Measurements from ENCODE around the gene ANKRD6. TPM values are rescaled to one million over a fixed set of nuclear protein-coding genes. Genes with fewer than 3 reads are reported as not detected.
A peak's percentile ranks its signal among the peaks of the same experiment; 100 is the strongest.

ANKRD6 gene
- total and polyA plus RNA-seq, 9 donors, result 5.9 to 12.2 (median 7.7) TPM

- Histone ChIP-seq H3K36me3 (ENCODE audit: control insufficient read depth, insufficient read depth, low read length) (no peaks in the 10 kb centered on the region), H3K27ac (ENCODE audit: low read length) (no peak overlapping the region), H3K9me3 (replicated peaks; ENCODE audit: control insufficient read depth, low read depth, low read length) (no peaks in the 10 kb centered on the region), H3K27me3 (ENCODE audit: control insufficient read depth, insufficient read depth, low read length) (no peaks in the 10 kb centered on the region), H3K4me3 (ENCODE audit: low read length) (no peak overlapping the region), H3K4me1 (ENCODE audit: control insufficient read depth, insufficient read depth, low read length) (no peaks in the 10 kb centered on the region)
- no CpG with 5 or more reads among the region's 4 CpGs for WGBS (ENCODE audit: insufficient coverage)
- DNase-seq, result peak; percentile 22
Observed at GRCh38 chr6:89525786-89526562, 93.0 kb downstream of the ANKRD6 start.

GRCh38 chr6:89526563-89526869 lies 93.6 kb downstream of the ANKRD6 start:
- H3K4me1 ChIP-seq (ENCODE audit: control insufficient read depth, insufficient read depth, low read length), result no peaks in the 10 kb centered on the region
- no peaks in the 10 kb centered on the region for H3K27me3 ChIP-seq (ENCODE audit: control insufficient read depth, insufficient read depth, low read length)
- no peaks in the 10 kb centered on the region for H3K36me3 ChIP-seq (ENCODE audit: control insufficient read depth, insufficient read depth, low read length)
- H3K4me3 ChIP-seq (ENCODE audit: low read length), result no peak overlapping the region
- no peak for DNase-seq
- H3K27ac ChIP-seq (ENCODE audit: low read length), result no peak overlapping the region
- 100% methylated on average over 2 of the region's 2 CpGs for WGBS (ENCODE audit: insufficient coverage)
- H3K9me3 ChIP-seq (replicated peaks; ENCODE audit: control insufficient read depth, low read depth, low read length), result no peaks in the 10 kb centered on the region

- Histone ChIP-seq H3K27ac (ENCODE audit: low read length) (no peak overlapping the region), H3K36me3 (ENCODE audit: control insufficient read depth, insufficient read depth, low read length) (no peaks in the 10 kb centered on the region), H3K4me1 (ENCODE audit: control insufficient read depth, insufficient read depth, low read length) (no peaks in the 10 kb centered on the region), H3K27me3 (ENCODE audit: control insufficient read depth, insufficient read depth, low read length) (no peaks in the 10 kb centered on the region), H3K4me3 (ENCODE audit: low read length) (no peak overlapping the region), H3K9me3 (replicated peaks; ENCODE audit: control insufficient read depth, low read depth, low read length) (no peaks in the 10 kb centered on the region)
- no peak for DNase-seq
- no CpG with 5 or more reads among the region's 2 CpGs for WGBS (ENCODE audit: insufficient coverage)
Observed at GRCh38 chr6:89527634-89528033, 94.7 kb downstream of the ANKRD6 start.

DNA sequence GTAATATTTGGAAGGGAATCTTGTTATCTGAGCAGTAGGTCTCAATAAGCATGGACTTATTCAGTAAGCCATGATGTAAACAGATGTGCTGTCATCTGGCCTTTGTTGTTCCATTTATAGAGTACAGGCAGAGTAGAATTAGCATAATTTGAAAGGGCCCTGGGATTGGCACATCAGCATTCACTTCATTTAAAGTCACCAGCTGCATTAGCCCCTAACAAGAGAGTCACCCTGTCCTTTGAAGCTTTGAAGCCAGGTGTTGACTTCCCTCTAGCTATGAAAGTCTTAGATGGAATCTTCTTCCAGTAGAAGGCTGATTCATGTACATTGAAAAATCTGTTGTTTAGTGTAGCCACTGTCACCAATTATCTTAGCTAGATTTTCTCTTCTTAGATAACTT lies 95.9 kb downstream of the ANKRD6 start:
- no peak overlapping the region for H3K4me3 ChIP-seq (ENCODE audit: low read length)
- DNase-seq, result no peak
- H3K27me3 ChIP-seq (ENCODE audit: control insufficient read depth, insufficient read depth, low read length), result no peaks in the 10 kb centered on the region
- no peaks in the 10 kb centered on the region for H3K4me1 ChIP-seq (ENCODE audit: control insufficient read depth, insufficient read depth, low read length)
- H3K9me3 ChIP-seq (replicated peaks; ENCODE audit: control insufficient read depth, low read depth, low read length), result no peaks in the 10 kb centered on the region
- no peaks in the 10 kb centered on the region for H3K36me3 ChIP-seq (ENCODE audit: control insufficient read depth, insufficient read depth, low read length)
- no peak overlapping the region for H3K27ac ChIP-seq (ENCODE audit: low read length)

GRCh38 chr6:89530982-89531381 lies 98.0 kb downstream of the ANKRD6 start:
- peak; percentile 22 for DNase-seq
- H3K4me3 ChIP-seq (ENCODE audit: low read length), result no peak overlapping the region
- no peaks in the 10 kb centered on the region for H3K27me3 ChIP-seq (ENCODE audit: control insufficient read depth, insufficient read depth, low read length)
- 31% methylated on average over 9 of the region's 11 CpGs for WGBS (ENCODE audit: insufficient coverage)
- no peaks in the 10 kb centered on the region for H3K4me1 ChIP-seq (ENCODE audit: control insufficient read depth, insufficient read depth, low read length)
- no peaks in the 10 kb centered on the region for H3K36me3 ChIP-seq (ENCODE audit: control insufficient read depth, insufficient read depth, low read length)
- H3K9me3 ChIP-seq (replicated peaks; ENCODE audit: control insufficient read depth, low read depth, low read length), result no peaks in the 10 kb centered on the region
- no peak overlapping the region for H3K27ac ChIP-seq (ENCODE audit: low read length)

DNA sequence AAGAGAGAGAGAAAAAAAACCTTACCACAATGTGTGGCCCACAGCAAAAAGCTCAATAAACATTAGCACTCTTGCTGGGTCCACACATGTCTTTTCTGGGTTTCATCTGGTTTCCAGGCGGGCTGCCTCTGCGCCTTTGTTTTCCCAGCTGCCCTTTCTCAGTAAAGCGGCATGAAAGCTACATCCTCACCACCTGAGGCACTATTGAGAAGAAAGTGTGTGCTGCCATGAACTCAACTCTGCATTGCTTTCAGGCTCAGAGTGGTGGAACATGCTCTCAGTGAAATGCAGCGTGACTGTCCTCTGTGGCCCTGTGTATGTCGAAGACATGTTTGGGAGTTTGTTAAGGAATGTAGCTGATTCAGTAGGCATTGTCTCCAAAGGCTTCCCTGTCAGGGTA lies 103.3 kb downstream of the ANKRD6 start:
- Histone ChIP-seq H3K4me1 (ENCODE audit: control insufficient read depth, insufficient read depth, low read length) (no peaks in the 10 kb centered on the region), H3K9me3 (replicated peaks; ENCODE audit: control insufficient read depth, low read depth, low read length) (no peaks in the 10 kb centered on the region), H3K4me3 (ENCODE audit: low read length) (no peak overlapping the region), H3K27ac (ENCODE audit: low read length) (no peak overlapping the region), H3K36me3 (ENCODE audit: control insufficient read depth, insufficient read depth, low read length) (no peaks in the 10 kb centered on the region), H3K27me3 (ENCODE audit: control insufficient read depth, insufficient read depth, low read length) (no peaks in the 10 kb centered on the region)
- peak; percentile 10 for DNase-seq
- WGBS (ENCODE audit: insufficient coverage), result 61% methylated on average over 4 of the region's 5 CpGs

GRCh38 chr6:89539779-89540178 lies 106.8 kb downstream of the ANKRD6 start:
- no peaks in the 10 kb centered on the region for H3K9me3 ChIP-seq (replicated peaks; ENCODE audit: control insufficient read depth, low read depth, low read length)
- H3K36me3 ChIP-seq (ENCODE audit: control insufficient read depth, insufficient read depth, low read length), result no peaks in the 10 kb centered on the region
- no peak overlapping the region for H3K27ac ChIP-seq (ENCODE audit: low read length)
- no peak for DNase-seq
- no CpG with 5 or more reads among the region's 2 CpGs for WGBS (ENCODE audit: insufficient coverage)
- H3K27me3 ChIP-seq (ENCODE audit: control insufficient read depth, insufficient read depth, low read length), result no peaks in the 10 kb centered on the region
- H3K4me1 ChIP-seq (ENCODE audit: control insufficient read depth, insufficient read depth, low read length), result no peaks in the 10 kb centered on the region
- H3K4me3 ChIP-seq (ENCODE audit: low read length), result no peak overlapping the region

DNA sequence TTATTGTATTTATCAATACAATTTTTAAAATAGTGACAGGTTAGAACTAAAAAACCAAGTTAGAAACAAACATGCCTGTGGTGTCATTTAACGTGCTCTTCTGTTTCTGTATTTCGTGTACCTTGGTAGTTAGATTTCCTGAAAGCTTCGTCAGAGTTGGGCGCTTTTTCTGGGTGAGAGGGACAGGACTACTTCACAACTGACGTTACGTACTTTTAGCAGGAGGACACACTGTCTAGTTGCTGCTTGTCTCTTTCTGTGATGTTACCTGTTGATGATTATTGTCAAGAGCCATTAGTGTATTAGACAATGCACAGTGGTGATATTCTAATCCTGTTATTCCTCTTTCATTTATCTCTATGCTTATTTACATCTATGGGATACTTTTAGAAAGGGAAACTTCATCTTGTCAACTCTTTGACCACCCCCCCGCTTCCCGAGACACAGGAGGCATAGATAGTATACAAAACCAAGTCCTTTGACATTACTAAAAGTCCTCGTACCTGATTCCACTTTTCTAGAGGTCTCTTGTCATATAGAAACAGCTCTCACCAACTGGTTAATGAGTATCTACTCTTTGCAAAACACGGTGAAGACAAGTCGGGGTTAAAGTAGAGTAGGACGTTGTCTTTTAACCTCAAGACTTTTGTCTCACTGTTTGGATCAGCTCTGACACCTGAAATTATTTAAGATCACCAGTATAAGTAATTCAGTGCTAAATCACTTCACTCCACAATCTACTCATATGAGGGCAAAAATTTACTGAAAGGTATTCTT lies 109.3 kb downstream of the ANKRD6 start:
- WGBS (ENCODE audit: insufficient coverage), result no CpG with 5 or more reads among the region's 12 CpGs
- Histone ChIP-seq H3K27ac (ENCODE audit: low read length) (no peak overlapping the region), H3K4me3 (ENCODE audit: low read length) (no peak overlapping the region), H3K9me3 (replicated peaks; ENCODE audit: control insufficient read depth, low read depth, low read length) (no peaks in the 10 kb centered on the region), H3K27me3 (ENCODE audit: control insufficient read depth, insufficient read depth, low read length) (no peaks in the 10 kb centered on the region), H3K36me3 (ENCODE audit: control insufficient read depth, insufficient read depth, low read length) (no peaks in the 10 kb centered on the region), H3K4me1 (ENCODE audit: control insufficient read depth, insufficient read depth, low read length) (no peaks in the 10 kb centered on the region)
- no peak for DNase-seq

DNA sequence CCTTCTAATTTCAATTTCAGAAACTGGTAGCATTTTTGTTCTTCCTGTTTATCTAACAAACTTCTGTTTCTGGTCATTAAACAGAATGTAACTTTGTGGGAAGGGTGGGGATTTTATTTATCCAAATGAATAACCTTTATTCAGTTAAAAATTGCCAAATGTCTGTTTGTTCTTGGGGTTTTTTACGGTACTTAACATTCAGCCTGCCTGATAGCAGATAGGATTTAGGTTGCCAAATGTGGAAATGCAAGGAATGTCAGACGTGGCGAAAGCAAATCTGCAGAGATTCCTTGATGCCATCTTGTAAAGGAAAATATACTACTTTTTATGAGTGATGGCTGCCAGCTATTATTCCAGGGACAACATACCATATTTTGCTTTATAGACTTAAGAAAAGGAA lies 109.9 kb downstream of the ANKRD6 start:
- Histone ChIP-seq H3K27ac (ENCODE audit: low read length) (no peak overlapping the region), H3K4me3 (ENCODE audit: low read length) (no peak overlapping the region), H3K36me3 (ENCODE audit: control insufficient read depth, insufficient read depth, low read length) (no peaks in the 10 kb centered on the region), H3K27me3 (ENCODE audit: control insufficient read depth, insufficient read depth, low read length) (no peaks in the 10 kb centered on the region), H3K9me3 (replicated peaks; ENCODE audit: control insufficient read depth, low read depth, low read length) (no peaks in the 10 kb centered on the region), H3K4me1 (ENCODE audit: control insufficient read depth, insufficient read depth, low read length) (no peaks in the 10 kb centered on the region)
- no CpG with 5 or more reads among the region's 3 CpGs for WGBS (ENCODE audit: insufficient coverage)
- no peak for DNase-seq

- Histone ChIP-seq H3K4me1 (ENCODE audit: control insufficient read depth, insufficient read depth, low read length) (no peaks in the 10 kb centered on the region), H3K4me3 (ENCODE audit: low read length) (no peak overlapping the region), H3K9me3 (replicated peaks; ENCODE audit: control insufficient read depth, low read depth, low read length) (no peaks in the 10 kb centered on the region), H3K27ac (ENCODE audit: low read length) (no peak overlapping the region), H3K27me3 (ENCODE audit: control insufficient read depth, insufficient read depth, low read length) (no peaks in the 10 kb centered on the region), H3K36me3 (ENCODE audit: control insufficient read depth, insufficient read depth, low read length) (no peaks in the 10 kb centered on the region)
- WGBS (ENCODE audit: insufficient coverage), result 52% methylated on average over 2 of the region's 5 CpGs
- DNase-seq, result no peak
Observed at GRCh38 chr6:89547281-89547680, 114.3 kb downstream of the ANKRD6 start.

Data from muscle of leg (tissue), 11 donors.